Activated CD8-positive, alpha-beta memory T cell treated with anti-CD3 and anti-CD28 coated beads, Interleukin-2, amount 50 U/mL, for 48 hours (primary cell): ENCODE measurements around the gene SOD3.

Source experiments
- DNase-seq: peaks from one replicate; pipeline ENCODE4 v3.0.0-alpha.2; 2020

SOD3 gene

GRCh38 chr4:24794916-24795665, at the start of gene SOD3:
SOD3 (plus strand) TSS chr4:24795573; CDS start chr4:24799522, 3,949 bp downstream.
- no peak for DNase-seq

GRCh38 chr4:24747234-24747975, 48.0 kb upstream of the SOD3 start:
- no peak for DNase-seq

- no peak for DNase-seq
Observed at GRCh38 chr4:24748023-24748422, 47.4 kb upstream of the SOD3 start.

GRCh38 chr4:24748758-24749350, 46.5 kb upstream of the SOD3 start:
- no peak for DNase-seq

- no peak for DNase-seq
Observed at GRCh38 chr4:24750106-24750505, 45.3 kb upstream of the SOD3 start.

GRCh38 chr4:24751926-24752539, 43.3 kb upstream of the SOD3 start:
- DNase-seq = no peak

GRCh38 chr4:24753519-24753918, 41.9 kb upstream of the SOD3 start:
- DNase-seq = no peak

GRCh38 chr4:24754571-24754970, 40.8 kb upstream of the SOD3 start:
- no peak for DNase-seq

- DNase-seq = no peak
Observed at GRCh38 chr4:24763631-24764297, 31.6 kb upstream of the SOD3 start.

GRCh38 chr4:24764345-24764744, 31.0 kb upstream of the SOD3 start:
- DNase-seq = no peak

- no peak for DNase-seq
Observed at GRCh38 chr4:24765376-24765988, 29.9 kb upstream of the SOD3 start.

GRCh38 chr4:24768006-24768405, 27.4 kb upstream of the SOD3 start:
- no peak for DNase-seq

- no peak for DNase-seq
Observed at GRCh38 chr4:24768604-24769003, 26.8 kb upstream of the SOD3 start.

GRCh38 chr4:24769571-24769970, 25.8 kb upstream of the SOD3 start:
- DNase-seq = no peak

GRCh38 chr4:24770032-24770584, 25.3 kb upstream of the SOD3 start:
- no peak for DNase-seq

GRCh38 chr4:24770667-24771066, 24.7 kb upstream of the SOD3 start:
- DNase-seq = no peak

- DNase-seq = no peak
Observed at GRCh38 chr4:24771241-24771640, 24.1 kb upstream of the SOD3 start.

GRCh38 chr4:24772061-24772705, 23.2 kb upstream of the SOD3 start:
- no peak for DNase-seq

GRCh38 chr4:24772952-24773351, 22.4 kb upstream of the SOD3 start:
- no peak for DNase-seq

GRCh38 chr4:24774452-24774851, 20.9 kb upstream of the SOD3 start:
- no peak for DNase-seq

- DNase-seq = no peak
Observed at GRCh38 chr4:24775032-24775605, 20.3 kb upstream of the SOD3 start.
